ENCODE data around the gene PCDHGA8.

Gene PCDHGA8

GRCh38 chr5:141437221-141437620 is 44.8 kb downstream of the PCDHGA8 start:
- Histone ChIP-seq H3K27ac (no peak overlapping the region), H4K20me1 (no peaks in the 10 kb centered on the region), H3K9me3 (peaks cover 74% of the 10 kb centered on the region), H3K4me2 (no peak overlapping the region), H3K4me3 (no peak overlapping the region), H3K4me1 (no peaks in the 10 kb centered on the region), H3K9ac (no peak overlapping the region), H3K27me3 (no peaks in the 10 kb centered on the region), H3K36me3 (peaks cover 20% of the 10 kb centered on the region)
- no peak for TF ChIP-seq Cebpa-rat (IDR thresholded peaks at IDR 0.05)

- H3K27ac ChIP-seq = no peak overlapping the region
- H3K9me3 ChIP-seq = peaks cover 50% of the 10 kb centered on the region
- H3K27me3 ChIP-seq = no peaks in the 10 kb centered on the region
- peaks cover 20% of the 10 kb centered on the region for H3K36me3 ChIP-seq
- H3K9ac ChIP-seq = no peak overlapping the region
- no peaks in the 10 kb centered on the region for H4K20me1 ChIP-seq
- TF ChIP-seq Cebpa-rat (IDR thresholded peaks at IDR 0.05) = no peak
- no peak overlapping the region for H3K4me2 ChIP-seq
- H3K4me1 ChIP-seq = no peaks in the 10 kb centered on the region
- no peak overlapping the region for H3K4me3 ChIP-seq
These were observed 47.1 kb downstream of the PCDHGA8 start for GRCh38 chr5:141439411-141440141.

GRCh38 chr5:141440341-141440740 is 47.9 kb downstream of the PCDHGA8 start:
- no peak for TF ChIP-seq Cebpa-rat (IDR thresholded peaks at IDR 0.05)
- Histone ChIP-seq H4K20me1 (no peaks in the 10 kb centered on the region), H3K4me2 (no peak overlapping the region), H3K27me3 (no peaks in the 10 kb centered on the region), H3K36me3 (peaks cover 20% of the 10 kb centered on the region), H3K4me1 (no peaks in the 10 kb centered on the region), H3K4me3 (no peak overlapping the region), H3K9me3 (peaks cover 50% of the 10 kb centered on the region), H3K9ac (no peak overlapping the region), H3K27ac (no peak overlapping the region)

- Histone ChIP-seq H3K4me1 (no peaks in the 10 kb centered on the region), H3K9ac (no peak overlapping the region), H3K27me3 (no peaks in the 10 kb centered on the region), H3K4me3 (no peak overlapping the region), H3K4me2 (no peak overlapping the region), H3K27ac (no peak overlapping the region), H4K20me1 (no peaks in the 10 kb centered on the region), H3K9me3 (peaks cover 40% of the 10 kb centered on the region), H3K36me3 (peaks cover 20% of the 10 kb centered on the region)
- TF ChIP-seq Cebpa-rat (IDR thresholded peaks at IDR 0.05) = no peak
These were observed 49.2 kb downstream of the PCDHGA8 start for GRCh38 chr5:141441571-141442170.
